Anterior cingulate cortex (tissue), 58 donors: ENCODE measurements around the gene IFITM5.
"Not testable (repeated sequence)": the region's sequence is repeated elsewhere in the genome, so short reads cannot be mapped to it uniquely, and the experiment has no call there.

Source experiments
- DNase-seq, 58 donors: peaks; one replicate each; lab custom pipeline; 2025; lab: John Stamatoyannopoulos, UW

IFITM5 gene

GRCh38 chr11:286977-287820, 12.1 kb downstream of the IFITM5 start:
- not testable (repeated sequence) for DNase-seq

- no peak for DNase-seq
These were observed 13.5 kb downstream of the IFITM5 start for GRCh38 chr11:285894-286220.

GRCh38 chr11:285021-285893, 14.1 kb downstream of the IFITM5 start:
- DNase-seq = no peak

- no peak for DNase-seq
These were observed 15.0 kb downstream of the IFITM5 start for GRCh38 chr11:284105-285020.

- DNase-seq = no peak
These were observed 15.8 kb downstream of the IFITM5 start for GRCh38 chr11:283405-284104.

- DNase-seq = no peak
These were observed 16.5 kb downstream of the IFITM5 start for GRCh38 chr11:282630-283360.

GRCh38 chr11:282171-282570, 17.2 kb downstream of the IFITM5 start:
- DNase-seq = no peak

GRCh38 chr11:281486-282161, 17.7 kb downstream of the IFITM5 start:
- no peak for DNase-seq

- no peak for DNase-seq
These were observed 18.4 kb downstream of the IFITM5 start for GRCh38 chr11:280706-281485.

GRCh38 chr11:279966-280705, 19.2 kb downstream of the IFITM5 start:
- no peak for DNase-seq

GRCh38 chr11:279040-279965, 20.0 kb downstream of the IFITM5 start:
- DNase-seq = no peak

- no peak for DNase-seq
These were observed 21.1 kb downstream of the IFITM5 start, which contains the start of gene NLRP6 for GRCh38 chr11:278001-278951. TSS of gene NLRP6 (plus strand) at chr11:278407. CDS start at chr11:278570, 163 bp downstream.

GRCh38 chr11:276219-276618, 23.1 kb downstream of the IFITM5 start:
- no peak for DNase-seq

- DNase-seq = no peak
These were observed 26.5 kb downstream of the IFITM5 start for GRCh38 chr11:272931-273198.
